Progenitor cell of endocrine pancreas (in vitro differentiated cells): Measurements from ENCODE around the gene MSANTD3. TPM values are rescaled to one million over a fixed set of nuclear protein-coding genes. Genes with fewer than 3 reads are reported as not detected.
A peak's percentile ranks its signal among the peaks of the same experiment; 100 is the strongest.
"Not testable (repeated sequence)": the region's sequence is repeated elsewhere in the genome, so short reads cannot be mapped to it uniquely, and the experiment has no call there.

Source experiments
- DNase-seq: peaks from one replicate; pipeline ENCODE4 v3.0.0; 2021; ENCODE audit warnings: low spot score; ENCODE audit not compliant: unreplicated experiment
- H3K27ac Mint-ChIP-seq: 2 replicates; pipeline ENCODE4 v1.8.0; 2021; ENCODE audit warnings: mild to moderate bottlenecking, moderate library complexity, mixed read lengths
- H3K27me3 Mint-ChIP-seq: 2 replicates; pipeline ENCODE4 v1.8.0; 2021; ENCODE audit warnings: mixed read lengths
- H3K36me3 Mint-ChIP-seq: 2 replicates; pipeline ENCODE4 v1.8.0; 2022; ENCODE audit warnings: mixed read lengths; ENCODE audit not compliant: insufficient read depth
- H3K4me1 Mint-ChIP-seq: 2 replicates; pipeline ENCODE4 v1.8.0; 2021; ENCODE audit warnings: low read depth, mixed read lengths
- H3K4me3 Mint-ChIP-seq: 2 replicates; pipeline ENCODE4 v1.8.0; 2021; ENCODE audit warnings: low read depth, mild to moderate bottlenecking, moderate library complexity, mixed read lengths
- H3K9me3 Mint-ChIP-seq: 2 replicates; pipeline ENCODE4 v1.8.0; 2021; ENCODE audit warnings: low read depth, mixed read lengths
- total RNA-seq: library from RNA; stranded (reverse); gene quantifications from 2 replicates; pipeline ENCODE4 v1.2.1, GENCODE V29; 2021
- TF ChIP-seq, protein P1 (sequence below): fragments of 200-600 bp; sonication (generic); IDR thresholded peaks from one replicate; pipeline ENCODE4 v1.5.0; 2021; ENCODE audit warnings: antibody characterized with exemption, mild to moderate bottlenecking; ENCODE audit not compliant: unreplicated experiment

Gene MSANTD3
- total RNA-seq, 1 donor from 2014 or later, result 39.8 TPM

DNA sequence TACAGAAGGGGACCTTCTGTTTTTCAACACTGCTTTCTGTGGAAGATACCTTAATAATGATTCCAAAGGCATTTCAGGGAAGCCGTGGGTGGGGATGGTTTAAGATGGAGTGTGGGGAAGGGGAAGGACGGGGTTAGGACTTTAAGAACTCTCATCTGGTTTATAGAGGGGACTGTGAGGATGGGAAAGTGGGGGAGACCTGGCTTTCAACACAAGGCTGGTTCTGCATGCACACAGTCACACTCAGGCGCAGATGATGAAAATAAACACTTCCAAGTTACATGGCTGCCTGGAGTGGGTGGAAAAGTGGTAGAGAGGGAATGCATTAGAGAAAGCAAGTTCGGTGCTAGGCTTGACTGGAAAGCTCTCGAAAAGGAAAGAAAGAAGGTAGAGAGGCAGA lies 4.9 kb downstream of the MSANTD3 start:
- Mint-ChIP-seq H3K4me3 (no peak overlapping the region), H3K4me1 (peaks cover 19% of the 10 kb centered on the region), H3K27me3 (no peaks in the 10 kb centered on the region), H3K36me3 (peaks cover 5% of the 10 kb centered on the region), H3K27ac (peak overlapping the region; percentile 22), H3K9me3 (no peaks in the 10 kb centered on the region)
- no peak for DNase-seq
- TF ChIP-seq, protein P1, sequence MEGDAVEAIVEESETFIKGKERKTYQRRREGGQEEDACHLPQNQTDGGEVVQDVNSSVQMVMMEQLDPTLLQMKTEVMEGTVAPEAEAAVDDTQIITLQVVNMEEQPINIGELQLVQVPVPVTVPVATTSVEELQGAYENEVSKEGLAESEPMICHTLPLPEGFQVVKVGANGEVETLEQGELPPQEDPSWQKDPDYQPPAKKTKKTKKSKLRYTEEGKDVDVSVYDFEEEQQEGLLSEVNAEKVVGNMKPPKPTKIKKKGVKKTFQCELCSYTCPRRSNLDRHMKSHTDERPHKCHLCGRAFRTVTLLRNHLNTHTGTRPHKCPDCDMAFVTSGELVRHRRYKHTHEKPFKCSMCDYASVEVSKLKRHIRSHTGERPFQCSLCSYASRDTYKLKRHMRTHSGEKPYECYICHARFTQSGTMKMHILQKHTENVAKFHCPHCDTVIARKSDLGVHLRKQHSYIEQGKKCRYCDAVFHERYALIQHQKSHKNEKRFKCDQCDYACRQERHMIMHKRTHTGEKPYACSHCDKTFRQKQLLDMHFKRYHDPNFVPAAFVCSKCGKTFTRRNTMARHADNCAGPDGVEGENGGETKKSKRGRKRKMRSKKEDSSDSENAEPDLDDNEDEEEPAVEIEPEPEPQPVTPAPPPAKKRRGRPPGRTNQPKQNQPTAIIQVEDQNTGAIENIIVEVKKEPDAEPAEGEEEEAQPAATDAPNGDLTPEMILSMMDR, result no peak

DNA sequence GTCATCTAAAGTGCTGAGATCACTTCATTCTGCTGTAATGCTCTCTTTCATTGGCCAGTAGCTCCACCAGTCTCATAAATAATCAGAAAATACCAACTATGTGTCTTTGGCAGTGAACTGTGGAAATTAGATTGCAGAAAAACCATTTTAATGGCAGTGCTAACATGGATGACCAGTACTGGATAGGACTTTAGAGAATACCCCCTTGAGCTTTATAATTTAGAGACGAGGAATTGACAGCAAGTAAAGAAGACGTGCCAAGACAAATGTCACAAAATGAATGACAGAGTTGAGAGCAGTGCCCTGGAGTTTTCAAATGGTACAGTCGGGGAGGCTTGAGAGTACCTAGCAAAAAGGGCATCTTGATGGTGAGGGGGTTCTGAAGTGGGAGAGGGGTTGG lies 5.8 kb downstream of the MSANTD3 start:
- TF ChIP-seq, protein P1, result no peak
- Mint-ChIP-seq H3K36me3 (peaks cover 5% of the 10 kb centered on the region), H3K9me3 (no peaks in the 10 kb centered on the region), H3K27ac (no peak overlapping the region), H3K4me3 (no peak overlapping the region), H3K27me3 (no peaks in the 10 kb centered on the region), H3K4me1 (peaks cover 20% of the 10 kb centered on the region)
- no peak for DNase-seq

DNA sequence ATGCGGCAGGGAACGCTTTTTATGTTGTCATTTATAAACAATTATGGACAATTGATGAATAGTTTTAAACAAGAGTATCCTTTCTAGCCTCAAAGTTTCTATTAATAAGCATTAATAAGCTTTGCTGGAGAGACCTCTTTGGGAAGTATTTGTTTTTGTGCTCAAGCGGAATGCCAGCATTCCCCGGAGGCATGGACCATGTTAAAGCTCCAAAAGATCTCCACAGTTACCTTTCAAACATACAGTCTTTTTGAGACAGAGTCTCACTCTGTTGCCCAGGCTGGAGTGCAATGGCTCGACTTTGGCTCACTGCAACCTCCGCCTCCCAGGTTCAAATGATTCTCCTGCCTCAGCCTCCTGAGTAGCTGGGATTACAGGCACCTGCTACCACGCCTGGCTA lies 9.6 kb downstream of the MSANTD3 start:
- Mint-ChIP-seq H3K4me1 (peaks cover 9% of the 10 kb centered on the region), H3K27me3 (no peaks in the 10 kb centered on the region), H3K4me3 (no peak overlapping the region), H3K36me3 (peaks cover 1% of the 10 kb centered on the region), H3K9me3 (no peaks in the 10 kb centered on the region), H3K27ac (no peak overlapping the region)
- TF ChIP-seq, protein P1, result no peak
- DNase-seq, result no peak

DNA sequence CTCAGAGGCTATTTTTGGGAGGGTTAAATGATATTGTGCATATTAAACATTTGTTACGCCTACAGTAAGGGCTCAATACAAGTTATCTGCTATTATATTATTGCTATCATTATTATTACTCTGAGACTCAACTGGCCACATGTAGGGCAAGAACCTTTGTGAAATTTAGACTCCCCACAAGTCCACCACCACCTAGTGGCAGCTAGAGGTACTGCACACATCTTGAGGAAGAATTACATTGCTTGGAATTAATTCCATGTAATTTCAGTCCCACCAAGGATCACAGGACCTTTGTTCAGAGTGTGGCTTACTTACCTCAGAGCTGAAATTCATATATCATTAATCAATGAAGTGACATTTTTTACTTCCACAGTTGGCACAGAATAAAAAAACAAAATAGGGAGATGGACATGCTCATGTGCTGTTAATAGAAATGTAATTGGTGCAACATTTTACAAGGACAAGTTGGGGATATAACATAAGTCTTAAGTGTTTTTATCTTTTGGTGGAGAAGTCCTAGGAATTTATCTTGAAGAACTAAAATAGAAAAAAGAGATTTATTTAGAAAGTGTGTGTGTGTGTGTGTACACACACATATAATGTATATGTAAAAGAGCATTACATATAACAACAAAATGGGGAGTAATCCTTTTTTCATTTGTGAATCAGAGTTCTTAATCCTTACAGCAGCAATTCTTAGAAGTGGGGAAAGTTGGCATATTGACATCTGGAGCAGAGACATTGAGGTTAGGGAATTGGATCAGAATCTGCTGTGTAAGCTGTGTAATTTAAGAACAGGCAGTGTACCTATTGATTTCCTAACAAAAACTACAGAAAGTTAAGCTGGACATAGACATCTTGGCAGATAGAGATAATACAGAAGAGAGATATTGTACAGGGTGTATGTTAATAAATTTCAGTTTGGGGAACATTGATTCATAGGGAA lies 11.2 kb downstream of the MSANTD3 start:
- peaks cover 6% of the 10 kb centered on the region for H3K36me3 Mint-ChIP-seq
- TF ChIP-seq, protein P1, result peak; percentile 86
- no peaks in the 10 kb centered on the region for H3K27me3 Mint-ChIP-seq
- no peak overlapping the region for H3K4me3 Mint-ChIP-seq
- no peaks in the 10 kb centered on the region for H3K9me3 Mint-ChIP-seq
- H3K27ac Mint-ChIP-seq, result peak overlapping the region; percentile 29
- H3K4me1 Mint-ChIP-seq, result peaks cover 9% of the 10 kb centered on the region
- DNase-seq, result peak; percentile 59

DNA sequence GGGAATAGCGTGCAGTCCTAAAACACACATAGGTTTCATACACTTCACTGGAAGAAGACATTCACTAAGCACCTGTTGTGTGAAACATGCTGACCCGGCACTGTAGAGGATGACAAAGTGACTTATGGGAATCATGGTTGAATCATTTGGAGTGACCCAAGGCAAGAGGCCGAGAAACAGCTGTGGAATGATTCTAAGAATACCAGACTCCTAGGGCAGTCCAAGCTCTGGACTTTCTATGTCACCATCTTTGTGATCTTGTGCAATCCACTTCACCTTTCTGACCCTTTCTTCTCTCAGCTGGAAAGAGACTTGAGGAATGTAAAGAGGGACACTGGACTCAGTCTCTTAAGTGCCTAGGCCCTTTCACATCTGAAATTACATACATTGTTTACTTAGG lies 13.1 kb downstream of the MSANTD3 start:
- peaks cover 9% of the 10 kb centered on the region for H3K36me3 Mint-ChIP-seq

GRCh38 chr9:100440487-100440886 lies 13.5 kb downstream of the MSANTD3 start:
- not testable (repeated sequence) for H3K4me3 Mint-ChIP-seq, H3K4me1 Mint-ChIP-seq, H3K27ac Mint-ChIP-seq, DNase-seq, H3K36me3 Mint-ChIP-seq, H3K27me3 Mint-ChIP-seq, H3K9me3 Mint-ChIP-seq

More for the DNA sequence above, 13.1 kb downstream of the MSANTD3 start:
- H3K27ac Mint-ChIP-seq, result no peak overlapping the region
- peaks cover 9% of the 10 kb centered on the region for H3K4me1 Mint-ChIP-seq
- DNase-seq, result no peak
- H3K9me3 Mint-ChIP-seq, result no peaks in the 10 kb centered on the region
- no peak overlapping the region for H3K4me3 Mint-ChIP-seq
- TF ChIP-seq, protein P1, result no peak
- no peaks in the 10 kb centered on the region for H3K27me3 Mint-ChIP-seq
